ENCODE data around the gene FEM1B. TPM values are rescaled to one million over a fixed set of nuclear protein-coding genes. Genes with fewer than 3 reads are reported as not detected.

FEM1B gene
- polyA plus RNA-seq, 4 donors = 52.1 to 65.6 (median 60.6) TPM

DNA sequence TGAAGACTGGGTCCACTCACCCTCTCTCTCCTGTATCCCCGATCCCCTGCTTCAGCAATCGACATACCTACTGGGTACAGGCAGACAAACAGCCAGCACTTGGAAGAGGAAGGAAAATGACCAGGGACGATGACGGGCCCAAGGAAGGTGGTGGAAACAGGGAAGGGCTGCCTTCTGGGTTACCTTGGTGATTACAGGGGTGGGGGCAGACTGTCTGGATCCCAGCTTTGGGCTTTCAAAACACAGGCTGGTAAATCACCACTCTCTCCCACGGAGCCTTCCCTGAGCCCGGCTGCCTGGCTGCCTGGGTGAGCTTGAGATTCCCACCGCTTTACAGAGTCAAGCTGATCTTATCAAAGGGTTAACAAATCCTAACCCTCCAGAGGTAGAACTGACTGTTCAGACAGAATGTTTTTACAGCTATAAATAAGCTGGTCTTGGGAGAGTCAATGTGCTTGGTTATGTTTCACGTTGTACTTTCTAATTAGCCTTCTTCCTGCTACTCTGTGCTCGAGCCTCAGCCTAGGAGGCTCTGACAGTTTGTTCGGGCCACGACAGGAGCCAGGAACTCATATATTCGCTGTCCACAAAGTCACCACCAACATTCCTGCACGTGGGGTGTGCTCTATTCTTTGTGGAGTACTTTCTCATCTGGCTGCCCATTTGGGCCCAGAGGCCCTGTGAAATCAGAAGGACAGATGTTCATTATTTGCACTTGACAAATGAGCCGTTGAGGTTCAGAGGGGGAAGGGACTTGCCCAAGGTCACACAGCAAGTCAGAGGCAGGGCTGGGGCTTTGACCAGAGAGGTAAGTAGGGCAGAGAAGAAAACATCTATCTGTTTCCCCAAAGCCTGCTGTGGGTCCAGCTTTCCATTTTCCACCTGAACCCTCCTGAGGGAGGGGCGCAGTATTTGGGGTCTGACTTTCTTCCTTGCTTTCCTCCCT is 63.5 kb downstream of the FEM1B start:
- no peak for DNase-seq (ENCODE audit: low read depth in 4 of 4, low spot score in 3 of 4)

DNA sequence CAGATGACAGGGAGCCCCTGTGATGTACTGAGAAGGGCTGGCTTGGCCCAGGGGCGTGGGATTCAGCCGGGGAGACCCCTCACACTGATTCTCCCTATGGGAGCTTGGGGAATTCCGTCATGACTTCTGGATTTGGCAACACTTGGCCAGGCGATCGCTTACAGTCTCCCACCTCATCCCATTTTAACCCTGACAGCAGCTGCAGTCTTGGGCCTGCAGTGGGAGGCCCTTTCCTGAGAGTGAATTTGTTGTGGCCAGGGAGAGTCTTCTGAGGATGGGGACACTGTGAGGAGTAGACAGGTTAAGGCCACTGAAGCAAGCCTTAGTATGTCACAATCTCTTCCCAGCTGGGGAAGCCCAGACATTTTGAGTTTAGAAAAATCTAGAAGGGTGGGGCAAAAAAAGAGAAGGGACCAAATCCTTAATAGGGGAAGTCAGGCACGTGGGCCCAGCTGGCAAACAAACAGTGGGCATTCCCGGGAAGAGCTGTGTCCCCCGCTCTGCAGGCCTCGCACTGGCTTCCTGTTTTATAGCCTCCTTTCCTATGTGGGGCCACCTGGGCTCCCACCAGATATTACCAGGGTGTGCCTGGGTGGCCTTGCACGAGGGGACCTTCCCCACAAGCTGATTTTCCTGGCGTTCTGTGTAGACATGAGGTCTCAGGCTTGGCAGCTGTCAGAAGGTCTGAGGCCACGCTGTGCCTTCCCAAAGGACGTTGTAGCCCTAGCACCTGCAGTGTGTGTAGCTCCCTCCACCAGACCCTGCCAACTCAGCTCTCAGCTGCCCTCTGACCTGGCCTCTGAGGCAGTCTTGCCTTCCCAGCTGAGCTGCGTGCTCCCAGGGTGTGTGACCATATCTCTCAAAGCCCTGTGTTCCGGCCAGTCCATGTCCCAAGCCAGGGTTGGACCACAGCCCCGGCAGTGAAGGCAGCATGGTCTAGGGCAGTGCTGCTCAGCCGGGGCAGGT is 64.5 kb downstream of the FEM1B start:
- no peak for DNase-seq (ENCODE audit: low read depth in 4 of 4, low spot score in 3 of 4)

DNA sequence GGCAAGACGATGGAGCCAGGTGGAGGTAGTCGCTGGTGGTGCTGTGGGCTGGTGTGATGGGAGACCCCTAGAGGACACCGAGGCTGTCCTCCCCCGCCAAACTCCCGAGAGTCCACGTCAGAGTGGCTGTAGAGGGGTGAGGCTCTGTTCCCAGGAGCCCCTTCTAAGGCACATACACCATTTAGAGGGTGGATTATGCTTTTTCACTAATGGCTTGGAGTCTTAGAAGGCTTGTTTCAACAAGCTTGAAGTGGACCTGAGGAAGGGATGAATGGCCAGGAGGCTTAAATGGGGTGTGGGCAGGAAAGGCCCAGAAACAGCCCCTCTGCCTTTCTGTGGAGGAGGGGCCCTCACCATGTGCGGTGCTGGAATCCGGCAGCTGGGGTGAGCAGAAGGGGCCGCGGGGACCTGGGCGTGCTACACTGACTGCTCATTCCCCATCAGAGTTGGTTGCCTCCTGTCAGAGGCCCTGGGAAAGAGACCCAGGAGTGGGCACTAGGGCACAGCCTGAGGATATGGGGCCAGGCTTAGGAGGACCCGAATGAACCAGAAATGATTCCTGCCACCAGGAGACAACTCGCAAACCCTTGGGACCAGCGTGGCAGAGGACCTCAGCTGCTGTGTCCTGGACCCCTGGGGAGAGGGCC is 66.2 kb downstream of the FEM1B start:
- DNase-seq (ENCODE audit: low read depth in 4 of 4, low spot score in 3 of 4) = no peak

DNA sequence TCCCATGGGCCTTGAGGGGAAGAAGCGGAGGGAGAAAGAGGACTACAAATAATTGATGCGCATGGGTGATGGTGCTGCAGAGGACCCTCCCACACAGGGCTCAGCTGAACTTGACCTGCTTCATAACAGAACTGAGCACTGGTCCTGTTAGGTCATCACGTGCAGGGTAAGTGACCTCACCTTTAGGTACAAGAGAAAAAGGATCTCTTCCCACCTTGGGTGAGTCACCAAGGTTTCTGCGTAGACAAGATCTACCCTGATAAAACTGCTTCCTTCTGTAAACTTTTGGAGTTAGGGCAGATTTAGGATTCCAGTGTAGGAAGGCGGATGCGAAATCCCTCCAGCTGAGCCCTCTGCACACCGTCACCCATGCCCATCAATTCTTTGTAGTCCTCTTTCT is 67.1 kb downstream of the FEM1B start:
- no peak for DNase-seq (ENCODE audit: low read depth in 4 of 4, low spot score in 3 of 4)

Other genes starting within 250 kb of the FEM1B start
- 10 to 100 TPM; 40.5 to 50.8 (median 49.1) TPM for gene PIAS1, start 223.4 kb upstream of the FEM1B start, polyA plus RNA-seq (ENCODE audit: insufficient read length in 4 of 4)
- 10 to 100 TPM; 31.2 to 37.0 (median 34.5) TPM for gene CALML4, start 72.4 kb upstream of the FEM1B start, polyA plus RNA-seq (ENCODE audit: insufficient read length in 4 of 4)
- gene CLN6, start 48.0 kb upstream of the FEM1B start, polyA plus RNA-seq (ENCODE audit: insufficient read length in 4 of 4) = 10 to 100 TPM; 32.7 to 41.4 (median 33.9) TPM
- 1 to 10 TPM; 3.0 to 5.4 (median 4.2) TPM for gene ITGA11, start 154.4 kb downstream of the FEM1B start, polyA plus RNA-seq (ENCODE audit: insufficient read length in 4 of 4)